Cardiac muscle cell (in vitro differentiated cells and primary cell): ENCODE data around the gene INHA. TPM values are rescaled to one million over a fixed set of nuclear protein-coding genes. Genes with fewer than 3 reads are reported as not detected.

Experiments used
- DNase-seq, 2 donors: peaks; one replicate each; pipeline versions ENCODE4 v3.0.0 to v3.0.0-alpha.2; 2010 to 2017; ENCODE audit warnings: low read depth in 1 of 2, low spot score in 1 of 2
- H3K27ac ChIP-seq: fragments of 200-600 bp; sonication (generic); 2 replicates; pipeline ENCODE4 v1.5.1; 2016
- H3K27me3 ChIP-seq: fragments of 200-600 bp; sonication (generic); 2 replicates; pipeline ENCODE4 v1.6.0; 2016; ENCODE audit warnings: control low read depth
- H3K36me3 ChIP-seq: fragments of 200-600 bp; sonication (generic); 2 replicates; pipeline ENCODE4 v1.5.1; 2016; ENCODE audit warnings: control low read depth
- H3K4me1 ChIP-seq: fragments of 200-600 bp; sonication (generic); 2 replicates; pipeline ENCODE4 v1.8.1; 2017; ENCODE audit warnings: low read depth, mild to moderate bottlenecking, mixed run types
- H3K4me3 ChIP-seq: fragments of 200-600 bp; sonication (generic); 2 replicates; pipeline ENCODE4 v1.5.1; 2016; ENCODE audit warnings: mild to moderate bottlenecking
- H3K9me3 ChIP-seq: fragments of 200-600 bp; sonication (generic); 2 replicates; pipeline ENCODE4 v1.5.1; 2017; ENCODE audit warnings: low read depth, mild to moderate bottlenecking, control low read depth
- polyA plus RNA-seq: library from polyadenylated mRNA; unstranded; fragments of >200 nt; fragmentation: Nextera tagmentation; extraction: Ambion mirVana; gene quantifications from 2 replicates; pipeline ENCODE4 v1.2.1, GENCODE V29; 2016
- total RNA-seq: library from RNA; depleted of rRNA; stranded (reverse); fragments of >200 nt; gene quantifications from 2 replicates; pipeline ENCODE4 v1.2.3, GENCODE V29; 2016
- TF ChIP-seq, protein P1 (sequence below): IDR thresholded peaks from 2 replicates; pipeline ENCODE4 v1.5.1; 2012; ENCODE audit warnings: low read depth, mild to moderate bottlenecking, low read length

The INHA gene
- total and polyA plus RNA-seq, 2 experiments from 2014 or later: 11.4 to 39.1 TPM

DNA sequence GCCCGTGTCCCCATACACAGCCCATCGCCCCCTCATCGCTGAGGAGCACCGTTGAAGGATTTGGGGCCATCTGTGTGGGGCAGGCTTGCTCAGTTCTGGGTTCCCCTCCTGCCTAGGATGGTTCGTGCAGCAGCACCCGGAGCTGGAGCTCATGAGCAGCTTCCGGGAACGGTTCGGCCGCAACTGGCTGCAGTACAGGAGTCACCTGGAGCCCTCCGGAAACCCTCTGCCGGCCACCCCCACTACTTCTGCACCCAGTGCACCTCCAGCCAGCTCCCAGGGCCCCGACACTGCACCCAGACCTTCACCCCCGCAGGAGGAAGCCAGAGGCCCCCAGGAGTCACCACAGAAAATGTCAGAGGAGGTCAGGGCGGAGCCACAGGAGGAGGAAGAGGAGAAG, 35.8 kb downstream of the INHA start:
- no peaks in the 10 kb centered on the region for H3K9me3 ChIP-seq
- DNase-seq: no peak
- TF ChIP-seq, protein P1, sequence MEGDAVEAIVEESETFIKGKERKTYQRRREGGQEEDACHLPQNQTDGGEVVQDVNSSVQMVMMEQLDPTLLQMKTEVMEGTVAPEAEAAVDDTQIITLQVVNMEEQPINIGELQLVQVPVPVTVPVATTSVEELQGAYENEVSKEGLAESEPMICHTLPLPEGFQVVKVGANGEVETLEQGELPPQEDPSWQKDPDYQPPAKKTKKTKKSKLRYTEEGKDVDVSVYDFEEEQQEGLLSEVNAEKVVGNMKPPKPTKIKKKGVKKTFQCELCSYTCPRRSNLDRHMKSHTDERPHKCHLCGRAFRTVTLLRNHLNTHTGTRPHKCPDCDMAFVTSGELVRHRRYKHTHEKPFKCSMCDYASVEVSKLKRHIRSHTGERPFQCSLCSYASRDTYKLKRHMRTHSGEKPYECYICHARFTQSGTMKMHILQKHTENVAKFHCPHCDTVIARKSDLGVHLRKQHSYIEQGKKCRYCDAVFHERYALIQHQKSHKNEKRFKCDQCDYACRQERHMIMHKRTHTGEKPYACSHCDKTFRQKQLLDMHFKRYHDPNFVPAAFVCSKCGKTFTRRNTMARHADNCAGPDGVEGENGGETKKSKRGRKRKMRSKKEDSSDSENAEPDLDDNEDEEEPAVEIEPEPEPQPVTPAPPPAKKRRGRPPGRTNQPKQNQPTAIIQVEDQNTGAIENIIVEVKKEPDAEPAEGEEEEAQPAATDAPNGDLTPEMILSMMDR: no peak

DNA sequence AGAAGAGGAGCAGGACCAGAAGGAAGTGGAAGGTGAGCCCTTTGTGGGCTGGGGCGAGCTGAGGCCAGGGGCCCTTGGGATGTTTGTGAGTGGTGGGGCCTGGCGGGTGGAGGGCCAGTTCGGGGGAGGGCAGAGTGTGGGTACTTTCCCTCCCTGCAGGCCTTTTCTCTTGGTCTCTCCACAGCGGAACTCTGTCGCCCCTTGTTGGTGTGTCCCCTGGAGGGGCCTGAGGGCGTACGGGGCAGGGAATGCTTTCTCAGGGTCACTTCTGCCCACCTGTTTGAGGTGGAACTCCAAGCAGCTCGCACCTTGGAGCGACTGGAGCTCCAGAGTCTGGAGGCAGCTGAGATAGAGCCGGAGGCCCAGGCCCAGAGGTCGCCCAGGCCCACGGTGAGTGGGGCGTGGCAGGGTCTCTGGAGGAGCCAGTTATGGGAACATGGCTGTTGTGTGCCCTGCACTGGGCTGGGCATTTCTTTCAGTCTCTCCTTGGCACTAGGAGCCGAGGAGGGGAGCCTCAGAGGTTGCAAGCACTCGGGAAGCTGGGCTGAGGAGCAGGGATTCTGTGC, 36.4 kb downstream of the INHA start:
- Histone ChIP-seq H3K36me3 (no peaks in the 10 kb centered on the region), H3K9me3 (no peaks in the 10 kb centered on the region), H3K4me3 (no peak overlapping the region), H3K4me1 (peaks cover 6% of the 10 kb centered on the region), H3K27me3 (no peaks in the 10 kb centered on the region), H3K27ac (no peak overlapping the region)
- no peak for DNase-seq
- TF ChIP-seq, protein P1: no peak

More for the DNA sequence above, 35.8 kb downstream of the INHA start:
- Histone ChIP-seq H3K27ac (no peak overlapping the region), H3K27me3 (no peaks in the 10 kb centered on the region), H3K36me3 (no peaks in the 10 kb centered on the region), H3K4me3 (no peak overlapping the region), H3K4me1 (peaks cover 6% of the 10 kb centered on the region)

DNA sequence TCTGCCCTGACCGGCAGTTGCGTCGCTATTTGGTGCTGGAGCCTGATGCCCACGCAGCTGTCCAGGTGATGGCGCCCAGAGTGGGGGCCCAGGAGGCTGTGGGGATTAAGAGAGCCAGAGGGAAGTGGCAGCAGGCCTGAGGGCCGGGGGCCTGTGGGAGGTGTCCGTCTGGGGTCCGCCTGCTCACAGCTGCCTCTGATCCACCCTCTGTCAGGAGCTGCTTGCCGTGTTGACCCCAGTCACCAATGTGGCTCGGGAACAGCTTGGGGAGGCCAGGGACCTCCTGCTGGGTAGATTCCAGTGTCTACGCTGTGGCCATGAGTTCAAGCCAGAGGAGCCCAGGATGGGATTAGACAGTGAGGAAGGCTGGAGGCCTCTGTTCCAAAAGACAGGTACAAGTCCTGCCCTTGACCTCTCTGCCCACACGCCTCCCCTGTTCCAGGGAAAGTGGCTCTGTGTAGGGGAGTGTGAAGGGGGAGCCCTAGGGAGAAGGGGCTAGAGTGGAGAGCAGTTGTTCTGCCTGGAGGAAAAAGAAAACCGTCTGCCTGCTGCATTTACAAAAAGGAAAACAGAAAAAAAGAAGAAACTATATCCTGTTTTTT, 37.1 kb downstream of the INHA start:
- no peaks in the 10 kb centered on the region for H3K36me3 ChIP-seq
- H3K4me3 ChIP-seq: no peak overlapping the region
- no peaks in the 10 kb centered on the region for H3K9me3 ChIP-seq
- TF ChIP-seq, protein P1: no peak
- H3K27ac ChIP-seq: no peak overlapping the region
- H3K27me3 ChIP-seq: no peaks in the 10 kb centered on the region
- no peak for DNase-seq
- H3K4me1 ChIP-seq: peaks cover 6% of the 10 kb centered on the region

DNA sequence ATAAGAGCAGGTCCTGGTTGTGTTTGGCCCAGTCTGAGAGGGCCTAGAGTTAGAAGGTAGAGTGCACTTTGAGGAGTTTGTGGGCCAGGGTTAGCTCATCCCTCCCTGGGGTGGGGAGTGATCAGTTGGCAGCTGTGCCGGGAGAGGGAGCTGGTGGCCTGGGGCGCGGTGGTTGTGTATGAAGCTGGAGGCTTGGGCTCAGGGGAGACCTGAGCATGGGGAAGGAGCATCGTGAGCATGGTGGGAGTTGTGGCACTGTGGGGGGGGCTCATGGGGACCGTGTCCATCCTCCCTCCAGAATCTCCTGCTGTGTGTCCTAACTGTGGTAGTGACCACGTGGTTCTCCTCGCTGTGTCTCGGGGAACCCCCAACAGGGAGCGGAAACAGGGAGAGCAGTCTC, 39.2 kb downstream of the INHA start:
- Histone ChIP-seq H3K4me1 (peaks cover 6% of the 10 kb centered on the region), H3K4me3 (no peak overlapping the region), H3K27me3 (no peaks in the 10 kb centered on the region), H3K9me3 (no peaks in the 10 kb centered on the region), H3K27ac (no peak overlapping the region), H3K36me3 (no peaks in the 10 kb centered on the region)
- TF ChIP-seq, protein P1: no peak
- DNase-seq: no peak

DNA sequence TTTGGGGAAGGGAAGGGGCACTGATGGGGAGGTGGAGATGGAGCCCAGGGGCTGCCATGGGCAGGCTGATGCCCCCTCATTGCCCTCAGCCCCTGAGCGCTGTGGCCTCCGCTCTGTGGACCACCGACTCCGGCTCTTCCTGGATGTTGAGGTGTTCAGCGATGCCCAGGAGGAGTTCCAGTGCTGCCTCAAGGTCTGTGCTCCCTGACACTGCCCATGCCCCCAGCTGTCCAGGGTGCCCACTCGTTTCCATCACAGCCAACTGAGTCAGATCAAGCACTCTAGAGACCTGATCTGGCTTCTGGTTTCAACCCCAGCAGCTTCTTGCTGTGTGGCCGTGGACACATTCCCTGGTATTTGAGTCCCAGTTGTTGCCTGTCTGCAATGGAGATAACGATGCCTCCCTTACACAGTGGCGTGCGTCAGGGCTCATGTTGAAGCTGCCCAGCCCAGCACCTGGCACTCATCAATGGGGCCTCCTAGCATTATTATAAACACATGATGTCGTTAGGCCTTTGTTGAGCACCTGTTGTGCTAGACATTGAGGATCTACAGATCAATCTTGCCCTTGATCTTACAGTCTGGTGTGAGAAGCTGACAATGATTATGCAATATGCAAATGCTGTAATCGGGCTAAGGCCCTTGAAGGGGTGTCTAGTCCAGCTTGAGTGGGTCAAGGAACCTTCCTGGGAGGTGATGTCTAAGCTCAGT, 39.9 kb downstream of the INHA start:
- Histone ChIP-seq H3K27ac (no peak overlapping the region), H3K4me3 (no peak overlapping the region), H3K4me1 (peaks cover 6% of the 10 kb centered on the region), H3K27me3 (no peaks in the 10 kb centered on the region), H3K9me3 (no peaks in the 10 kb centered on the region), H3K36me3 (no peaks in the 10 kb centered on the region)
- TF ChIP-seq, protein P1: no peak
- no peak for DNase-seq
